Measurements from ENCODE around the gene SLC1A4. TPM values are rescaled to one million over a fixed set of nuclear protein-coding genes. Genes with fewer than 3 reads are reported as not detected.

SLC1A4 gene
- total and polyA plus RNA-seq, 2 of the 4 experiments (the other 2 are of a cell fraction), result 6.8 to 8.1 TPM

DNA sequence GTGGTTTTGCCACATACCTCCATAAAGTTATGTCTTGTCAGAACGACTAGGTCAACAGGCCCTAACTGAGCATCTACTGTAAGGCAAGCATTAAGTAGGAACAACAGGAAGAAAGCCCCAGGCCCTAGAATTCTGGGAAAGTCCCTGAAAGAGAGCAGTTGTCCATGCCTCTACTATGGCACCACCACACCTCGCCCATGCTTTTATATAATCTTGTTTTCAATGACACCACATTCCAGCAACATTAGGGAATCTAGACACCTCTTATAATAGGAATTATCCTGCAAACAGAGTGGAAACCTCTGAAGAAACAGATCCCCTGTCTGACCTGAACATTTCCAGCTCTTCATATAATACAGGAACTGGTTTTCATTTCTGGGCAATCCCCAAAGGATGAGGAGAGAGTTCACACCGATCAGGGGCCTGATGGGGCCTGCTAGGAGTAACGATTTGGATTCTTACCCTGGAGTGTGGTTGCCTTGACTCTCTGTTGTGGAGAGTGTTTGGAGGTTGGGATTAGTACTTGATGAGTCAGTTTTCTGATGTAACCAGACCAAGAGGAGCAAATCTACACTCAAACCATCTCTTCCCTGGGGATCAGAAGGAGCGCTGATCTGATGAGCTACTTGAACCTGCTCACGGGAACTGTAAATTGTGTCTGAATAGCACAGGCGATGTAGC, 35.1 kb downstream of the SLC1A4 start:
- no peak overlapping the region for H3K4me2 ChIP-seq (ENCODE audit: low read depth, low read length)
- H3K9me3 ChIP-seq (ENCODE audit: control insufficient read depth, insufficient read depth, low read length), result no peaks in the 10 kb centered on the region
- peak overlapping the region; percentile 5; the same call in 1 of the 2 replicates for H2AK5ac ChIP-seq (ENCODE audit: low read depth, low read length)
- H3K4me3 ChIP-seq (ENCODE audit: insufficient read depth, low read depth, low read length), result no peak overlapping the region
- H4K8ac ChIP-seq (ENCODE audit: low read depth in 2 of 2, low read length in 2 of 2), result peak overlapping the region; percentile 17 to 62; a peak in 3 of 4 replicates
- H3K4ac ChIP-seq (ENCODE audit: low read depth, low read length), result peak overlapping the region; percentile 66
- no peak overlapping the region for H4K5ac ChIP-seq (ENCODE audit: low read depth, low read length)
- dilution Hi-C loops (cut with HindIII; ENCODE audit: low sequenced_read_pairs, unreplicated experiment), result no loop called here
- peak overlapping the region; percentile 20; the same call in 1 of the 3 replicates for H2BK15ac ChIP-seq (ENCODE audit: low read depth, low read length)
- peak; percentile 85 for DNase-seq
- ATAC-seq (ENCODE audit: low read depth), result peak; percentile 94
- H4K91ac ChIP-seq (ENCODE audit: insufficient read depth, low read depth, low read length), result peak overlapping the region; percentile 45
- CTCF ChIA-PET, result interaction anchor here (0.6 kb wide), 1 partner anchor 19 kb away, joined by 3 read pairs; no protein-coding TSS in a partner anchor
- 100% methylated on average over 1 of the region's 7 CpGs; no CpG with 5 or more reads in 1 of the 2 experiments for WGBS, 2 experiments (ENCODE audit: extremely low coverage in 2 of 2, insufficient read length in 1 of 2)
- peak overlapping the region; percentile 67 for H2BK120ac ChIP-seq (ENCODE audit: low read depth, low read length)
- H3K23ac ChIP-seq (ENCODE audit: low read depth, low read length), result peak overlapping the region; percentile 29; the same call in 1 of the 2 replicates
- H3K36me3 ChIP-seq (ENCODE audit: control insufficient read depth, insufficient read depth, low read length), result peaks cover 20% of the 10 kb centered on the region; the same call in 1 of the 2 replicates
- H2BK20ac ChIP-seq (ENCODE audit: low read depth, low read length), result peak overlapping the region; percentile 42
- POLR2A ChIA-PET (ENCODE audit: unreplicated experiment), result no interaction called here
- no peak overlapping the region for H3K9ac ChIP-seq (ENCODE audit: low read depth, low read length)
- no peak overlapping the region; the same call in 1 of the 2 replicates for H3K56ac ChIP-seq (ENCODE audit: extremely low read depth, insufficient read depth, low read length)
- peak overlapping the region; percentile 6 for H2BK5ac ChIP-seq (ENCODE audit: low read depth, low read length, poor library complexity, severe bottlenecking)
- no peak overlapping the region for H3K18ac ChIP-seq (ENCODE audit: low read depth, low read length)
- peaks cover 11% of the 10 kb centered on the region for H3K4me1 ChIP-seq (ENCODE audit: control insufficient read depth, insufficient read depth, low read length)
- H3K9me1 ChIP-seq (ENCODE audit: insufficient read depth, low read length), result peaks cover 10% of the 10 kb centered on the region; the same call in 1 of the 2 replicates
- no peaks in the 10 kb centered on the region for H3K27me3 ChIP-seq (ENCODE audit: control insufficient read depth, insufficient read depth, low read length)
- H2AK9ac ChIP-seq (replicated peaks; ENCODE audit: low read depth, low read length, poor library complexity), result no peak overlapping the region
- BruUV-seq (replicated peaks), result no TSS peak
- no peak overlapping the region for H2AFZ ChIP-seq (replicated peaks; ENCODE audit: low read length, poor library complexity)
- intact Hi-C loops (cut with micrococcal nuclease), result no loop called here
- in situ Hi-C loops (cut with MboI; ENCODE audit: low sequenced_read_pairs), result no loop called here
- H3K79me1 ChIP-seq (ENCODE audit: low read depth in 1 of 2, low read length in 2 of 2), result no peaks in the 10 kb centered on the region
- peak overlapping the region; percentile 14; the same call in 1 of the 2 replicates for H3K27ac ChIP-seq (ENCODE audit: insufficient read depth, low read length)
- peak; percentile 57; the same call in 1 of the 2 replicates for TF ChIP-seq FOS (IDR thresholded peaks at IDR 0.05; ENCODE audit: low read depth, low read length)
- no peak for TF ChIP-seq MXI1 (IDR thresholded peaks at IDR 0.05; ENCODE audit: borderline replicate concordance, low read depth, low read length)
- TF ChIP-seq CEBPB (IDR thresholded peaks at IDR 0.05; ENCODE audit: low read depth, low read length), result peak; percentile 62; the same call in 1 of the 2 replicates
- TF ChIP-seq MAFK (IDR thresholded peaks at IDR 0.05; ENCODE audit: low read depth, low read length), result 0 out of 2 replicates have a peak, but pooled peaks have one; percentile 12
- peak overlapping the region; percentile 47 for H3K14ac ChIP-seq (replicated peaks; ENCODE audit: low read depth, low read length)
- H4K20me1 ChIP-seq (ENCODE audit: insufficient read depth, low read length), result no peaks in the 10 kb centered on the region

All from IMR-90 (cell line).